Mucosa of descending colon (tissue), 3 donors: ENCODE data around the gene KRTAP10-9. TPM values are rescaled to one million over a fixed set of nuclear protein-coding genes. Genes with fewer than 3 reads are reported as not detected.

Source experiments
- ATAC-seq: fragments of 200-7000 bp; cut with Tn5 transposase; one replicate; pipeline ENCODE4 v1.9.1; 2020; ENCODE audit warnings: mild to moderate bottlenecking, moderate library complexity
- DNase-seq, 3 donors: peaks; one replicate each; pipeline ENCODE4 v3.0.0-alpha.2; 2020
- H3K36me3 ChIP-seq: fragments of 200-600 bp; one replicate; pipeline ENCODE4 v1.8.0; 2021; ENCODE audit warnings: low read depth, mild to moderate bottlenecking
- H3K4me1 ChIP-seq: fragments of 200-600 bp; one replicate; pipeline ENCODE4 v1.8.0; 2021; ENCODE audit warnings: low read depth, mild to moderate bottlenecking
- H3K4me3 ChIP-seq: fragments of 200-600 bp; one replicate; pipeline ENCODE4 v1.8.0; 2021; ENCODE audit warnings: mild to moderate bottlenecking
- H3K9me3 ChIP-seq: fragments of 200-600 bp; one replicate; pipeline ENCODE4 v1.8.0; 2021; ENCODE audit warnings: mild to moderate bottlenecking
- CTCF ChIP-seq: fragments of 200-600 bp; IDR thresholded peaks from one replicate; pipeline ENCODE4 v1.8.0; 2022; ENCODE audit warnings: antibody characterized with exemption, mild to moderate bottlenecking
- intact Hi-C, 2 donors: fragments of 100-400 bp; cut with DNase I in 1 of 2; cut with micrococcal nuclease in 1 of 2; formaldehyde crosslinking; loops; one replicate each; pipeline versions ENCODE4 v1.11.0 to v1.11.1; 2022; cut with DNase I, micrococcal nuclease
- total RNA-seq, 3 donors: library from RNA; stranded (reverse); fragmentation: NEBNext Ultra II Directional in 2 of 3; extraction: Animal tissue kit (Norgen Biotek cat#: 25700) in 2 of 3; gene quantifications; one replicate each; pipeline versions ENCODE4 v1.2.1 to v1.2.4, GENCODE V29; 2021 to 2023
- donor health status: DM: no; HTN: no; CAD: no; lungs with moderate emphysema.
- donor health status: DM: no; HTN: no; CAD: no.
- donor health status: DM: no; HTN: yes; CAD: no.

Gene KRTAP10-9
- total RNA-seq, 3 donors from 2014 or later = not detected

GRCh38 chr21:44649521-44650100 is 22.7 kb downstream of the KRTAP10-9 start:
- peaks cover 3% of the 10 kb centered on the region for H3K9me3 ChIP-seq
- TF ChIP-seq CTCF = no peak
- ATAC-seq (no peak), DNase-seq (no peak)
- H3K4me3 ChIP-seq = no peak overlapping the region
- intact Hi-C loops = no loop called here
- no peaks in the 10 kb centered on the region for H3K4me1 ChIP-seq
- H3K36me3 ChIP-seq = no peaks in the 10 kb centered on the region

- H3K9me3 ChIP-seq = no peaks in the 10 kb centered on the region
- no peak overlapping the region for H3K4me3 ChIP-seq
- ATAC-seq (no peak), DNase-seq (no peak)
- TF ChIP-seq CTCF = no peak
- H3K36me3 ChIP-seq = no peaks in the 10 kb centered on the region
- no peaks in the 10 kb centered on the region for H3K4me1 ChIP-seq
- intact Hi-C loops = no loop called here
Observed at GRCh38 chr21:44650265-44650972, 23.5 kb downstream of the KRTAP10-9 start.

- H3K4me3 ChIP-seq = no peak overlapping the region
- no peak for DNase-seq
- no peaks in the 10 kb centered on the region for H3K36me3 ChIP-seq
- no peaks in the 10 kb centered on the region for H3K4me1 ChIP-seq
- ATAC-seq = no peak
- no peak for TF ChIP-seq CTCF
- intact Hi-C loops = no loop called here
- no peaks in the 10 kb centered on the region for H3K9me3 ChIP-seq
Observed at GRCh38 chr21:44650973-44651675, 24.2 kb downstream of the KRTAP10-9 start.

- intact Hi-C loops = no loop called here
- no peak for TF ChIP-seq CTCF
- Histone ChIP-seq H3K9me3 (no peaks in the 10 kb centered on the region), H3K36me3 (no peaks in the 10 kb centered on the region), H3K4me3 (no peak overlapping the region), H3K4me1 (no peaks in the 10 kb centered on the region)
- no peak for ATAC-seq
- no peak for DNase-seq
Observed at GRCh38 chr21:44653123-44653522, 26.2 kb downstream of the KRTAP10-9 start.

GRCh38 chr21:44653656-44654575 is 27.0 kb downstream of the KRTAP10-9 start:
- H3K4me3 ChIP-seq = no peak overlapping the region
- DNase-seq = peak in 2 of 3 donors; percentile 8 to 33
- peak; percentile 53 for ATAC-seq
- intact Hi-C loops = no loop called here
- H3K36me3 ChIP-seq = no peaks in the 10 kb centered on the region
- TF ChIP-seq CTCF = no peak
- H3K9me3 ChIP-seq = no peaks in the 10 kb centered on the region
- no peaks in the 10 kb centered on the region for H3K4me1 ChIP-seq
